DMS153 treated with DMSO at 0.1 percent for 48 hours (cell line): ENCODE measurements around the gene CLIC4.

Experiments used
- DNase-seq: peaks from one replicate; lab custom pipeline; 2025; ENCODE audit not compliant: unreplicated experiment; lab: John Stamatoyannopoulos, UW

CLIC4 gene

GRCh38 chr1:24857507-24858133 is 112.4 kb downstream of the CLIC4 start:
- no peak for DNase-seq

- no peak for DNase-seq
These were observed 113.0 kb downstream of the CLIC4 start for GRCh38 chr1:24858277-24858676.

GRCh38 chr1:24859063-24860010 is 114.1 kb downstream of the CLIC4 start:
- no peak for DNase-seq

- DNase-seq: no peak
These were observed 115.6 kb downstream of the CLIC4 start for GRCh38 chr1:24860841-24861240.

- no peak for DNase-seq
These were observed 116.8 kb downstream of the CLIC4 start for GRCh38 chr1:24861821-24862727.

- no peak for DNase-seq
These were observed 117.7 kb downstream of the CLIC4 start for GRCh38 chr1:24862775-24863483.

- no peak for DNase-seq
These were observed 119.1 kb downstream of the CLIC4 start for GRCh38 chr1:24864370-24864777.

- DNase-seq: no peak
These were observed 119.9 kb downstream of the CLIC4 start for GRCh38 chr1:24865168-24865567.

GRCh38 chr1:24865587-24865986 is 120.3 kb downstream of the CLIC4 start:
- DNase-seq: no peak

- no peak for DNase-seq
These were observed 121.2 kb downstream of the CLIC4 start for GRCh38 chr1:24866211-24867083.

- no peak for DNase-seq
These were observed 122.0 kb downstream of the CLIC4 start for GRCh38 chr1:24867084-24867870.

GRCh38 chr1:24868016-24868875 is 123.0 kb downstream of the CLIC4 start:
- no peak for DNase-seq

GRCh38 chr1:24870551-24871195 is 125.4 kb downstream of the CLIC4 start:
- DNase-seq: no peak

GRCh38 chr1:24871306-24871901 is 126.2 kb downstream of the CLIC4 start:
- no peak for DNase-seq

- DNase-seq: no peak
These were observed 127.0 kb downstream of the CLIC4 start for GRCh38 chr1:24872061-24872850.

GRCh38 chr1:24873148-24873547 is 127.9 kb downstream of the CLIC4 start:
- DNase-seq: no peak
